Activated CD4-positive, alpha-beta T cell treated with anti-CD3 and anti-CD28 coated beads for 1 hour (primary cell): ENCODE results near the gene ERC2.
"Not testable (repeated sequence)": the region's sequence is repeated elsewhere in the genome, so short reads cannot be mapped to it uniquely, and the experiment has no call there.

Experiments
- DNase-seq: peaks from one replicate; pipeline ENCODE4 v3.0.0-alpha.2; 2020

ERC2 gene

GRCh38 chr3:56113231-56113630, 355.0 kb downstream of the ERC2 start:
- no peak for DNase-seq

GRCh38 chr3:56111606-56112304, 356.5 kb downstream of the ERC2 start:
- DNase-seq = no peak

GRCh38 chr3:56110886-56111285, 357.4 kb downstream of the ERC2 start:
- DNase-seq = no peak

GRCh38 chr3:56107157-56107556, 361.1 kb downstream of the ERC2 start:
- DNase-seq = no peak

GRCh38 chr3:56102032-56102431, 366.2 kb downstream of the ERC2 start:
- no peak for DNase-seq

GRCh38 chr3:56101576-56101975, 366.7 kb downstream of the ERC2 start:
- no peak for DNase-seq

GRCh38 chr3:56096999-56097398, 371.3 kb downstream of the ERC2 start:
- DNase-seq = no peak

GRCh38 chr3:56094170-56094569, 374.1 kb downstream of the ERC2 start:
- DNase-seq = no peak

GRCh38 chr3:56089739-56090138, 378.5 kb downstream of the ERC2 start:
- no peak for DNase-seq

- no peak for DNase-seq
Observed at GRCh38 chr3:56087451-56088053, 380.7 kb downstream of the ERC2 start.

GRCh38 chr3:56086355-56086754, 381.9 kb downstream of the ERC2 start:
- DNase-seq = no peak

- no peak for DNase-seq
Observed at GRCh38 chr3:56081246-56081645, 387.0 kb downstream of the ERC2 start.

- no peak for DNase-seq
Observed at GRCh38 chr3:56076746-56077145, 391.5 kb downstream of the ERC2 start.

GRCh38 chr3:56075089-56075488, 393.2 kb downstream of the ERC2 start:
- DNase-seq = no peak

GRCh38 chr3:56069766-56070165, 398.5 kb downstream of the ERC2 start:
- no peak for DNase-seq

GRCh38 chr3:56066405-56066804, 401.9 kb downstream of the ERC2 start:
- not testable (repeated sequence) for DNase-seq

- DNase-seq = no peak
Observed at GRCh38 chr3:56064684-56065083, 403.6 kb downstream of the ERC2 start.

- no peak for DNase-seq
Observed at GRCh38 chr3:56061279-56061626, 407.0 kb downstream of the ERC2 start.

- DNase-seq = no peak
Observed at GRCh38 chr3:56060521-56061278, 407.6 kb downstream of the ERC2 start.

- DNase-seq = no peak
Observed at GRCh38 chr3:56059731-56060130, 408.5 kb downstream of the ERC2 start.

- DNase-seq = no peak
Observed at GRCh38 chr3:56055951-56056350, 412.3 kb downstream of the ERC2 start.

- no peak for DNase-seq
Observed at GRCh38 chr3:56055546-56055945, 412.7 kb downstream of the ERC2 start.

- no peak for DNase-seq
Observed at GRCh38 chr3:56054844-56055243, 413.4 kb downstream of the ERC2 start.

GRCh38 chr3:56053727-56054126, 414.5 kb downstream of the ERC2 start:
- no peak for DNase-seq
